Right lobe of liver (tissue), 6 donors: Measurements from ENCODE around the gene GDPD5. TPM values are rescaled to one million over a fixed set of nuclear protein-coding genes. Genes with fewer than 3 reads are reported as not detected.

ENCODE experiments used
- ATAC-seq, 4 donors: fragments of 200-7000 bp; cut with Tn5 transposase; one replicate each; pipeline ENCODE4 v1.9.1; 2020; ENCODE audit warnings: mild to moderate bottlenecking in 4 of 4, moderate library complexity in 4 of 4
- DNase-seq, 3 donors: peaks; one replicate each; pipeline ENCODE4 v3.0.0-alpha.2; 2020
- H3K27ac ChIP-seq, 3 donors: fragments of 200-600 bp; one replicate each; pipeline ENCODE4 v1.8.0; 2022
- H3K27me3 ChIP-seq, 2 donors: fragments of 200-600 bp; one replicate each; pipeline ENCODE4 v1.8.0; 2022
- H3K36me3 ChIP-seq, 4 donors: fragments of 200-600 bp; sonication (generic) in 1 of 4; one replicate each; pipeline versions ENCODE4 v1.5.1 to v1.8.0; 2017 to 2022; ENCODE audit warnings: control low read depth in 1 of 4
- H3K4me1 ChIP-seq, 4 donors: fragments of 200-600 bp; sonication (generic) in 1 of 4; one replicate each; pipeline versions ENCODE4 v1.5.1 to v1.8.0; 2017 to 2022; ENCODE audit warnings: control low read depth in 1 of 4
- H3K4me3 ChIP-seq, 3 donors: fragments of 200-600 bp; one replicate each; pipeline ENCODE4 v1.8.0; 2022
- H3K9me3 ChIP-seq, 4 donors: fragments of 200-600 bp; sonication (generic) in 1 of 4; one replicate each; pipeline versions ENCODE4 v1.5.1 to v1.8.0; 2017 to 2022; ENCODE audit warnings: control low read depth in 1 of 4
- CTCF ChIP-seq, 4 donors: fragments of 200-600 bp in 3 of 4; fragments of 450-650 bp in 1 of 4; IDR thresholded peaks; one replicate each; pipeline versions ENCODE4 v1.5.1 to v1.8.0; 2016 to 2022; ENCODE audit warnings: antibody characterized with exemption in 4 of 4, mild to moderate bottlenecking in 2 of 4
- POLR2A ChIP-seq: fragments of 450-650 bp; IDR thresholded peaks from one replicate; pipeline ENCODE4 v1.6.1; 2017; ENCODE audit warnings: antibody characterized with exemption, mild to moderate bottlenecking
- WGBS: methylation state at CpG from one replicate; pipeline ENCODE4 v1.1.6; 2018; ENCODE audit warnings: low coverage, low lambda C conversion rate; ENCODE audit not compliant: insufficient coverage; ENCODE audit errors: missing lambda C conversion rate; 5-methylcytosine and 5-hydroxymethylcytosine counted together
- intact Hi-C, 2 donors: fragments of 100-400 bp; cut with DNase I; formaldehyde crosslinking; loops; one replicate each; pipeline versions ENCODE4 v1.11.2 to v1.14.1; 2022
- total RNA-seq, 6 experiments: library from RNA; depleted of rRNA in 2 of 6; stranded (reverse); fragments of >200 nt in 2 of 6; fragmentation: NEBNext Ultra II Directional in 3 of 6; extraction: Animal tissue kit (Norgen Biotek cat#: 25700) in 3 of 6; gene quantifications; one replicate each; pipeline versions ENCODE4 v1.1.0 to v1.2.4, GENCODE V29; 2016 to 2023
- donor health status: DM: no; HTN: yes; CAD: no.
- donor health status: DM: no; HTN: no; CAD: no.
- donor health status: DM: no; HTN: no; CAD: no.
- donor health status: DM: no; HTN: yes; CAD: no.
- donor health status: DM: no; HTN: yes; CAD: no.

GDPD5 gene
- total RNA-seq, 6 experiments from 2014 or later: 2.0 to 10.7 (median 4.1) TPM

- Histone ChIP-seq H3K36me3 (peaks cover 0 to 18% (median 8%) of the 10 kb centered on the region in 4 donors), H3K4me3 (peak overlapping the region; percentile 85 to 94 (median 91)), H3K27ac (peak overlapping the region; percentile 99 to 100 (median 100)), H3K27me3 (no peaks in the 10 kb centered on the region), H3K9me3 (no peaks in the 10 kb centered on the region), H3K4me1 (peaks cover 0 to 27% (median 13%) of the 10 kb centered on the region in 4 donors)
- intact Hi-C loops: no loop called here
- TF ChIP-seq POLR2A (no peak), CTCF (IDR thresholded peaks at IDR 0.05) (no peak)
- 3% methylated on average over 12 of the region's 16 CpGs for WGBS
- DNase-seq: peak in 1 of 3 donors; percentile 64
- ATAC-seq: peak; percentile 7 to 46 (median 27)
Measured at GRCh38 chr11:75562836-75563484, 37.2 kb upstream of the GDPD5 start.

GRCh38 chr11:75562048-75562835 is 36.5 kb upstream of the GDPD5 start, which contains the start of gene SERPINH1:
SERPINH1 (plus strand) TSS chr11:75562253; CDS start chr11:75566350, 4,097 bp downstream.
- peaks cover 0 to 11% (median 3%) of the 10 kb centered on the region in 4 donors for H3K36me3 ChIP-seq
- DNase-seq (peak; percentile 85 to 88 (median 87)), ATAC-seq (peak; percentile 82 to 89 (median 86))
- TF ChIP-seq POLR2A: peak; percentile 88
- no peak for TF ChIP-seq CTCF (IDR thresholded peaks at IDR 0.05)
- no peaks in the 10 kb centered on the region for H3K27me3 ChIP-seq
- no peaks in the 10 kb centered on the region for H3K9me3 ChIP-seq
- H3K4me3 ChIP-seq: peak within 1 kb of the TSS; percentile 85 to 94 (median 91)
- H3K27ac ChIP-seq: peak within 1 kb of the TSS; percentile 99 to 100 (median 100)
- peaks cover 0 to 27% (median 13%) of the 10 kb centered on the region in 4 donors for H3K4me1 ChIP-seq
- WGBS: under 1% methylated on average over 44 of the region's 51 CpGs
- intact Hi-C loops: no loop called here

GRCh38 chr11:75561426-75562047 is 35.8 kb upstream of the GDPD5 start:
- no peak for ATAC-seq
- Histone ChIP-seq H3K36me3 (peaks cover 0 to 4% (median 0%) of the 10 kb centered on the region in 4 donors), H3K27ac (peak overlapping the region; percentile 99 to 100 (median 100)), H3K27me3 (no peaks in the 10 kb centered on the region), H3K4me3 (peak overlapping the region; percentile 85 to 94 (median 91)), H3K9me3 (no peaks in the 10 kb centered on the region), H3K4me1 (peaks cover 0 to 27% (median 13%) of the 10 kb centered on the region in 4 donors)
- DNase-seq: no peak
- TF ChIP-seq POLR2A (no peak), CTCF (IDR thresholded peaks at IDR 0.05) (no peak)
- 10% methylated on average over 18 of the region's 21 CpGs for WGBS
- intact Hi-C loops: no loop called here

- Histone ChIP-seq H3K9me3 (no peaks in the 10 kb centered on the region), H3K36me3 (no peaks in the 10 kb centered on the region), H3K4me3 (no peak overlapping the region), H3K27ac (peak overlapping the region in 1 of 3 donors; percentile 100), H3K27me3 (no peaks in the 10 kb centered on the region), H3K4me1 (peaks cover 0 to 25% (median 12%) of the 10 kb centered on the region in 4 donors)
- TF ChIP-seq CTCF (IDR thresholded peaks at IDR 0.05) (no peak), POLR2A (no peak)
- intact Hi-C loops: no loop called here
- DNase-seq (no peak), ATAC-seq (no peak)
- WGBS: 60% methylated on average over 1 of the region's 1 CpG
Measured at GRCh38 chr11:75560644-75561043, 34.9 kb upstream of the GDPD5 start.
